Kidney (tissue), 14 donors: Measurements from ENCODE around the gene MKNK2. TPM values are rescaled to one million over a fixed set of nuclear protein-coding genes. Genes with fewer than 3 reads are reported as not detected.

Experiments used
- DNase-seq, 5 donors: peaks; one replicate each; pipeline ENCODE4 v3.0.0-alpha.2; 2013 to 2020
- FAIRE-seq: peaks from 2 replicates; lab custom pipeline; 2012; peaks lifted over from hg19 to GRCh38; lab: Jason Lieb, UNC
- H3K27ac ChIP-seq, 2 donors: one replicate each; pipeline ENCODE4 v1.7.0; 2013; ENCODE audit warnings: low read depth in 2 of 2, low read length in 2 of 2, inconsistent platforms in 1 of 2
- H3K27me3 ChIP-seq: one replicate; pipeline ENCODE4 v1.7.1; 2013; ENCODE audit warnings: low read length, inconsistent platforms; ENCODE audit not compliant: control insufficient read depth, insufficient read depth
- H3K36me3 ChIP-seq, 3 donors: one replicate each; pipeline versions ENCODE4 v1.7.0 to v1.7.1; 2013; ENCODE audit warnings: low read length in 3 of 3, control low read depth in 1 of 3, inconsistent platforms in 1 of 3; ENCODE audit not compliant: insufficient read depth in 3 of 3, control insufficient read depth in 2 of 3
- H3K4me1 ChIP-seq, 3 donors: one replicate each; pipeline versions ENCODE4 v1.7.0 to v1.7.1; 2013; ENCODE audit warnings: low read length in 3 of 3, inconsistent platforms in 1 of 3, low read depth in 1 of 3; ENCODE audit not compliant: control insufficient read depth in 2 of 3, insufficient read depth in 2 of 3
- H3K4me3 ChIP-seq, 3 donors: one replicate each; pipeline versions ENCODE4 v1.7.0 to v1.8.1; 2013; ENCODE audit warnings: low read length in 3 of 3, control low read depth in 1 of 3, inconsistent platforms in 1 of 3
- H3K9ac ChIP-seq, 3 donors: one replicate each; pipeline versions ENCODE4 v1.7.0 to v1.7.1; 2013; ENCODE audit warnings: low read length in 3 of 3, control low read depth in 1 of 3, inconsistent platforms in 1 of 3
- H3K9me3 ChIP-seq, 3 donors: one replicate each; pipeline versions ENCODE4 v1.7.0 to v1.7.1; 2013; ENCODE audit warnings: low read length in 3 of 3, control low read depth in 1 of 3, inconsistent platforms in 1 of 3; ENCODE audit not compliant: control insufficient read depth in 2 of 3, insufficient read depth in 1 of 3
- CTCF ChIP-seq: IDR thresholded peaks from 3 replicates; pipeline ENCODE4 v1.5.1; 2012; ENCODE audit warnings: mild to moderate bottlenecking, moderate library complexity, borderline replicate concordance; ENCODE audit not compliant: insufficient read depth; ENCODE audit errors: extremely low read depth
- intact Hi-C: fragments of 100-400 bp; cut with DNase I; formaldehyde crosslinking; loops from one replicate; pipeline ENCODE4 v1.11.1; 2022
- polyA plus RNA-seq: library from polyadenylated mRNA; stranded (reverse); fragments of 350-450 nt; fragmentation: Illumina TruSeq; extraction: RNeasy Lipid Tissue Mini Kit (QIAGEN cat#74804); gene quantifications from one replicate; pipeline ENCODE4 v1.2.3, GENCODE V29; 2014; ENCODE audit warnings: low read depth, low replicate concordance; ENCODE audit not compliant: insufficient read depth
- total RNA-seq: library from RNA; stranded (reverse); fragmentation: NEBNext Ultra II Directional; extraction: Animal tissue kit (Norgen Biotek cat#: 25700); gene quantifications from one replicate; pipeline ENCODE4 v1.2.1, GENCODE V29; 2021
- donor health status: control.
- donor health status: control.
- donor health status: control.
- donor health status: control.
- donor health status: control.
- donor health status: DM: yes; HTN: yes; CAD: no.
- donor health status: Normal renal cell carcinoma (clear cell type).

The MKNK2 gene
- total and polyA plus RNA-seq, 2 donors from 2014 or later, result 67.2 to 190 TPM

GRCh38 chr19:2037651-2038255 lies 13.3 kb downstream of the MKNK2 start:
- Histone ChIP-seq H3K9ac (no peak overlapping the region), H3K9me3 (no peaks in the 10 kb centered on the region), H3K4me3 (no peak overlapping the region), H3K36me3 (peaks cover 0 to 25% (median 3%) of the 10 kb centered on the region in 3 donors), H3K4me1 (peaks cover 0 to 28% (median 14%) of the 10 kb centered on the region in 3 donors), H3K27me3 (no peaks in the 10 kb centered on the region), H3K27ac (no peak overlapping the region)
- intact Hi-C loops, result no loop called here
- DNase-seq (no peak), FAIRE-seq (no peak)
- TF ChIP-seq CTCF, result no peak

- Histone ChIP-seq H3K9me3 (no peaks in the 10 kb centered on the region), H3K27ac (no peak overlapping the region), H3K4me1 (peaks cover 0 to 29% (median 17%) of the 10 kb centered on the region in 3 donors), H3K4me3 (no peak overlapping the region), H3K36me3 (peaks cover 0 to 20% (median 3%) of the 10 kb centered on the region in 3 donors), H3K27me3 (no peaks in the 10 kb centered on the region), H3K9ac (no peak overlapping the region)
- TF ChIP-seq CTCF, result no peak
- FAIRE-seq (no peak), DNase-seq (no peak)
- intact Hi-C loops, result no loop called here
These were observed 14.6 kb downstream of the MKNK2 start for GRCh38 chr19:2036424-2036823.

- no peak overlapping the region for H3K9ac ChIP-seq
- H3K36me3 ChIP-seq, result peaks cover 0 to 11% (median 0%) of the 10 kb centered on the region in 3 donors
- H3K4me1 ChIP-seq, result peaks cover 0 to 23% (median 9%) of the 10 kb centered on the region in 3 donors
- intact Hi-C loops, result no loop called here
- no peak for TF ChIP-seq CTCF
- FAIRE-seq (no peak), DNase-seq (peak in 1 of 5 donors; percentile 80)
- H3K27me3 ChIP-seq, result no peaks in the 10 kb centered on the region
- H3K4me3 ChIP-seq, result no peak overlapping the region
- H3K9me3 ChIP-seq, result no peaks in the 10 kb centered on the region
- H3K27ac ChIP-seq, result no peak overlapping the region
These were observed 15.5 kb downstream of the MKNK2 start for GRCh38 chr19:2035590-2035991.
